OCI-LY1 (cell line): Measurements from ENCODE around the gene FAM89B.

ENCODE experiments used
- H2AFZ ChIP-seq: fragments of 200-600 bp; sonication (generic), shearing (Covaris generic); 2 replicates; pipeline ENCODE4 v1.6.0; 2014; ENCODE audit warnings: antibody characterized with exemption, mild to moderate bottlenecking, low read length
- H3F3A ChIP-seq: fragments of 200-600 bp; sonication (generic), shearing (Covaris generic); 2 replicates; pipeline ENCODE4 v1.6.0; 2014; ENCODE audit warnings: mild to moderate bottlenecking, antibody characterized with exemption, low read length, moderate library complexity; ENCODE audit not compliant: insufficient read depth
- H3K27ac ChIP-seq: fragments of 200-600 bp; sonication (generic); 2 replicates; pipeline ENCODE4 v1.5.1; 2014; ENCODE audit warnings: low read length, mixed run types, mild to moderate bottlenecking, low read depth; ENCODE audit not compliant: poor library complexity, severe bottlenecking
- H3K27me3 ChIP-seq: fragments of 200-600 bp; sonication (generic); 2 replicates; pipeline ENCODE4 v1.6.0; 2014; ENCODE audit warnings: antibody characterized with exemption, mild to moderate bottlenecking, low read length, moderate library complexity; ENCODE audit not compliant: insufficient read depth
- H3K36me3 ChIP-seq: fragments of 200-600 bp; sonication (generic); 2 replicates; pipeline ENCODE4 v1.6.1; 2014; ENCODE audit warnings: mild to moderate bottlenecking, antibody characterized with exemption, low read length, moderate library complexity, mixed read lengths; ENCODE audit not compliant: insufficient read depth
- H3K4me1 ChIP-seq: fragments of 200-600 bp; sonication (generic); 2 replicates; pipeline ENCODE4 v1.5.1; 2014; ENCODE audit warnings: mild to moderate bottlenecking, low read length, moderate library complexity; ENCODE audit not compliant: insufficient read depth, severe bottlenecking
- H3K4me2 ChIP-seq: fragments of 200-600 bp; sonication (generic), shearing (Covaris generic); 2 replicates; pipeline ENCODE4 v1.6.1; 2014; ENCODE audit warnings: low read length
- H3K4me3 ChIP-seq: fragments of 200-600 bp; sonication (generic); 2 replicates; pipeline ENCODE4 v1.5.1; 2014; ENCODE audit warnings: low read length, low read depth, mild to moderate bottlenecking, mixed read lengths; ENCODE audit not compliant: poor library complexity, severe bottlenecking
- H3K79me2 ChIP-seq: fragments of 200-600 bp; shearing (Covaris generic); 2 replicates; pipeline ENCODE4 v1.6.1; 2016; ENCODE audit warnings: mixed run types, low read length, mixed read lengths; ENCODE audit not compliant: insufficient read depth
- H3K9ac ChIP-seq: fragments of 200-600 bp; sonication (generic), shearing (Covaris generic); 2 replicates; pipeline ENCODE4 v1.6.1; 2014; ENCODE audit warnings: mild to moderate bottlenecking, low read length, mixed read lengths
- H3K9me2 ChIP-seq: fragments of 200-600 bp; sonication (generic), shearing (Covaris generic); 2 replicates; pipeline ENCODE4 v1.6.1; 2014; ENCODE audit warnings: low read depth, mild to moderate bottlenecking, low read length, mixed read lengths
- H3K9me3 ChIP-seq: fragments of 200-600 bp; shearing (Covaris generic); 2 replicates; pipeline ENCODE4 v1.6.1; 2014; ENCODE audit warnings: low read length, mixed read lengths
- H4K20me1 ChIP-seq: fragments of 200-600 bp; sonication (generic), shearing (Covaris generic); 2 replicates; pipeline ENCODE4 v1.6.0; 2016; ENCODE audit warnings: mild to moderate bottlenecking, low read length; ENCODE audit not compliant: insufficient read depth
- CTCF ChIP-seq: fragments of 200-600 bp; sonication (generic), shearing (Covaris generic); IDR thresholded peaks from 2 replicates; pipeline ENCODE4 v1.5.1; 2017; ENCODE audit warnings: mild to moderate bottlenecking, antibody characterized with exemption, low read length, moderate library complexity, mixed read lengths
- EZH2 ChIP-seq: fragments of 200-600 bp; sonication (generic), shearing (Covaris generic); IDR thresholded peaks from 2 replicates; pipeline ENCODE4 v1.8.0; 2017; ENCODE audit warnings: borderline replicate concordance, mixed run types, mild to moderate bottlenecking, antibody characterized with exemption, low read length, moderate library complexity, mixed read lengths

Gene FAM89B

GRCh38 chr11:65559951-65560537 is 12.3 kb upstream of the FAM89B start:
- H2AFZ ChIP-seq = no peak overlapping the region
- peaks cover 12% of the 10 kb centered on the region for H3K4me1 ChIP-seq
- H3K27ac ChIP-seq = no peak overlapping the region
- no peaks in the 10 kb centered on the region for H3F3A ChIP-seq
- H4K20me1 ChIP-seq = no peaks in the 10 kb centered on the region
- no peak overlapping the region for H3K4me2 ChIP-seq
- H3K36me3 ChIP-seq = no peaks in the 10 kb centered on the region
- no peaks in the 10 kb centered on the region for H3K9me2 ChIP-seq
- no peaks in the 10 kb centered on the region for H3K9me3 ChIP-seq
- H3K27me3 ChIP-seq = peaks cover 12% of the 10 kb centered on the region; the same call in 1 of the 2 replicates
- no peaks in the 10 kb centered on the region for H3K79me2 ChIP-seq
- no peak for TF ChIP-seq EZH2
- TF ChIP-seq CTCF = no peak
- H3K4me3 ChIP-seq = no peak overlapping the region
- no peak overlapping the region for H3K9ac ChIP-seq

GRCh38 chr11:65560555-65561418 is 11.6 kb upstream of the FAM89B start:
- Histone ChIP-seq H3F3A (no peaks in the 10 kb centered on the region), H3K4me2 (no peak overlapping the region), H2AFZ (no peak overlapping the region), H3K27ac (no peak overlapping the region), H3K9ac (no peak overlapping the region), H3K4me3 (no peak overlapping the region), H3K36me3 (no peaks in the 10 kb centered on the region), H3K79me2 (no peaks in the 10 kb centered on the region), H3K4me1 (peaks cover 17% of the 10 kb centered on the region), H4K20me1 (no peaks in the 10 kb centered on the region), H3K9me2 (no peaks in the 10 kb centered on the region), H3K9me3 (no peaks in the 10 kb centered on the region), H3K27me3 (peaks cover 8% of the 10 kb centered on the region; the same call in 1 of the 2 replicates)
- TF ChIP-seq EZH2 (no peak), CTCF (no peak)

- no peak overlapping the region for H3K4me3 ChIP-seq
- H3K9ac ChIP-seq = no peak overlapping the region
- no peaks in the 10 kb centered on the region for H3K9me3 ChIP-seq
- no peaks in the 10 kb centered on the region for H3K79me2 ChIP-seq
- no peaks in the 10 kb centered on the region for H3F3A ChIP-seq
- no peak overlapping the region for H3K4me2 ChIP-seq
- no peaks in the 10 kb centered on the region for H4K20me1 ChIP-seq
- H3K36me3 ChIP-seq = no peaks in the 10 kb centered on the region
- TF ChIP-seq CTCF = no peak
- no peak for TF ChIP-seq EZH2
- no peak overlapping the region for H3K27ac ChIP-seq
- no peaks in the 10 kb centered on the region for H3K9me2 ChIP-seq
- peaks cover 23% of the 10 kb centered on the region for H3K4me1 ChIP-seq
- no peak overlapping the region for H2AFZ ChIP-seq
- peaks cover 8% of the 10 kb centered on the region; the same call in 1 of the 2 replicates for H3K27me3 ChIP-seq
These were observed 10.3 kb upstream of the FAM89B start for GRCh38 chr11:65562020-65562419.
